AG20443 (cell line): ENCODE results near the gene RPUSD1.
"Not testable (repeated sequence)": the region's sequence is repeated elsewhere in the genome, so short reads cannot be mapped to it uniquely, and the experiment has no call there.

ENCODE experiments used
- DNase-seq: peaks from one replicate; pipeline ENCODE4 v3.0.0; 2012; ENCODE audit warnings: low spot score, mixed read lengths

Gene RPUSD1

DNA sequence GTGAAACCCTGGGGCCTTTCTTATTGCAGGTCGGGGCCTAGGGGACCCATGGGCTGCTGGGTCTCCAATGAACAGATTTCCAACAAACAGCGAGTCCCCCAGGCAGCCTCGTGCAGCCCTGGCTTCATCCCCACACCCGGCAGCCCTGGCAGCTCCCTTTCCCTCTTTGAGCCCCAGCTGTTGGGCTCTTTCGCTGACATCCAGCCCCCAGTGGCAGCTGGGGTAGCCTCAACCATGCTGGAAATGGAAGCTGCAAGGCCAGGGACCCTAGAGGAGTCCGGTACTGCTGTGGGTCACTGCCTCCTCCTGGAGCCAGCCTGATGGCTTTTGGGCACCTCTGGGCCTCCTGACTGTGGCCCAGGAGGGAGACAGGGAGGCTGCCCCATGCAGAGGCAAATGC lies 5.9 kb downstream of the RPUSD1 start:
- no peak for DNase-seq

DNA sequence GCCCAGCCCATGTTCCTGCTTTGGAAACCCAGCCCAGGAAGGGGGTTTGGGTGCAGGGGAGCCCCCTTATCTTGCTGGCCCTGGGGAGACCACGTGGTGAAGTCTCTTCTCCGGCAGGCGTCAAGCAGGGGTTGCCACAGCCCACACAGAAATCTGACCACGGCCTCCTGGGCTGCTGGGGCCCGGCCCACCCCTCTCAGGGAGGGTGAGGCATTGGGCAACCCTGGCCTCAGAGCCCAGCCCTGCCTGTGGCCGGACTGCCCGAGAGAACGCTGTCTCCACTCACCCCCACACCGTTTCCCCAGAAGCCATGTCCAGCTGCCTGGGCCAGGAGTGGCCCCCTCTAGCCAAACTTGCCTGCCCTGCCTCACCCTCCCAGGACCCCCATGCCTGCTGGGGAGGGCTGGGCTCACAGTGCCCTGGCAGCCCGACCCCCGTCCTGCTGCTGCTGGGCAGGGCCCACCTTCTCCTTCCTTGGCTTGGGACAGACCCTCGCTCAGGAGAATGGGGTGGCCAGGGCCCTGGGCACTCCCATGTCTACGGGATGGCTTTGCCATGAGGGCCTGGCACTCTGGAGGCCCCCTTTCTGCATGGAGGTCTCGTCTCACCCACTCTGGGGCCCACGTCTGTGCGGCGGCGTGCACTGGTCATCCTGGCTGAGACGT lies 6.7 kb downstream of the RPUSD1 start:
- no peak for DNase-seq

DNA sequence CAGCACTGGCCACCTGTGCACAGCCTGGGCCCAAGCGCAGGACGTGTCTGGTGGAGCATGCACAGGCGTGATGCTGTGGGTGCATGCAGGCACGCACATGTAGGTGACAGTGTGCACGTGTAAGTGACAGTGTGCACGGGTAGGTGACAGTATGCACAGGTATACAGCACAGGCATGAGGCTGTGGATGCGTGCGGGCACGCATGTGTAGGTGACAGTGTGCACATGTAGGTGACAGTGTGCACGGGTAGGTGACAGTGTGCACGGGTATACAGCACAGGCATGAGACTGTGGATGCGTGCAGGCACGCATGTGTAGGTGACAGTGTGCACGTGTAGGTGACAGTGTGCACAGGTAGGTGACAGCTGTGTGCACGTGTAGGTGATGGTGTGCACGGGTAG lies 7.9 kb downstream of the RPUSD1 start:
- DNase-seq = no peak

DNA sequence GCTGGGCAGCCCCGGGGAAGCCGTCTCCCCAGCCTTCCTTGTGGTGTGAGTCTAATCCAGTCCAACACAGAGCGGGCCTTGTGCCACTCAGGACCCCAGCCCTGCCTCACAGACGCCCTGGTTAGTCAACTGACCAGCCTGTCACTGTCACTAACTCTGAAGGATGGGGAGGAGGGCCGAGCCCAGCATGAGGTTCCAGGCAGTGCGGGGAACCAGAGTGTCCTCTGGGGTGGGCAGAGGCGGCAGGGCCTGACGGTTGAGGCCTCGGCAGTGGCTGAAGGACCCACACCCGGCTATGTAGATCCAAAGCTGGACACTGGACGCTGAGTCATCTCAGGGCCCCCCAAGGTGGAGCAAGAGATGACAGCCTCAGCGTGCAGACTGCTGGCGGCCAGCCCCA lies 8.6 kb downstream of the RPUSD1 start:
- no peak for DNase-seq

DNA sequence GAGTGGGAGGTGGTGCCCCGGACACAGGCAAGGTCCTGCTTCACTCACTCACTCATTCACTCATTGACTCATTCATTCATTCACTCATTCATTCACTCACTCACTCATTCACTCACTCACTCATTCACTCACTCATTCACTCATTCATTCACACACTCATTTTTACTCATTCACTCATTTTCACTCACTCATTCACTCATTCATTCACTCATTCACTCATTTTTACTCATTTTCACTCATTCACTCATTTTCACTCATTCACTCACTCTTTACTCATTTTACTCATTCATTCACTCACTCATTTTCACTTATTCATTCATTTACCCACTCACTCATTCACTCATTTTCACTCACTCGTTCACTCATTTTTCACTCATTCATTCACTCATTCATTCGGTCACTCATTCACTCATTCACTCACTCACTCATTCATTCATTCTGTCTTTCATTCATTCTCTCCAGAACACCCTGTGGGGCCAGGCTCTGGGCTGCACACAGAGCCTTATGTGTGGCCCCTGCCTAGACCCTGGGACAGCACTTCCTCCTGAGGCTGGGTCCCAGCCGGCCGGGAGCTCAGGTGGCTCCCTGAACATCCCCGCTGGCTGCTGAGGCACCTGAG lies 9.2 kb downstream of the RPUSD1 start:
- DNase-seq = no peak

DNA sequence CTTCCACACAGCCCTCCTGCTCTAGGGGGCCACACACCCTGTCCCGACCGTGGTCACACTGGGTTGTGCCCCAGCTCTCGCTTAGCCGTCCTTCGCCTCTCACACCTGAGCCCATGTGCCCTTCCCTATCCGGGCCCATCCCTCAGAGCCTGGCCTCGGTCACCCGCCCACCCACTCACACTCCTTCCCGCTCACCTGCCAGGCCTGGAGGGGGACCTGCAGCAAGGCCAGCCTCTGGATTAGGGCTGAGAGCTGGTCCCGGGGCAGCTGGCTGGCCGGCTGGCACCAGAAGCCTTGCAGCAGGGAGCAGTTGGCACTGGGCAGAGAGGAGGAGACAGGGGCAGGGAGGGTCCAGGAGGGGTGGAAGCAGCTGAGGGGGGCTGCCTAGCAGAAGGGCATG lies 9.7 kb downstream of the RPUSD1 start:
- no peak for DNase-seq

DNA sequence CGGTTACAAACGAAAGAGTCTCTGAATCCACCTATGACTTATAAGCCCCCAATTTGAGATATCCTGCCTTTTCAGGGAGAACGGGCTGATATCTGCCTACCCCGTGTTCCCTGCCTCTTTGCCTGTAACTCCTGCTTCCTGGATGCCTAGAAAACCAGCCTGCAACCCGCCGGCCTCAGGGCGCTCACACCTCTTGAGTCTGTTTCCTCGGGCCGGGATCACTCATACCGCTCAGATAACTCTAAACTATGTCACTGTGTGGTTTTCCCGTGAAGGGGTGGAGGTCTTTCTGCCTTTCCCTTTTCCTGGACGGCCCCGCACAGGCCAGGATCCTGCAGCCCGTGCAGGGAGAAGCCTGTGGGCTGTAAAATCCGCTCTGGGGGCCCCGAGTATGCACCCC lies 10.4 kb downstream of the RPUSD1 start:
- DNase-seq = no peak

DNA sequence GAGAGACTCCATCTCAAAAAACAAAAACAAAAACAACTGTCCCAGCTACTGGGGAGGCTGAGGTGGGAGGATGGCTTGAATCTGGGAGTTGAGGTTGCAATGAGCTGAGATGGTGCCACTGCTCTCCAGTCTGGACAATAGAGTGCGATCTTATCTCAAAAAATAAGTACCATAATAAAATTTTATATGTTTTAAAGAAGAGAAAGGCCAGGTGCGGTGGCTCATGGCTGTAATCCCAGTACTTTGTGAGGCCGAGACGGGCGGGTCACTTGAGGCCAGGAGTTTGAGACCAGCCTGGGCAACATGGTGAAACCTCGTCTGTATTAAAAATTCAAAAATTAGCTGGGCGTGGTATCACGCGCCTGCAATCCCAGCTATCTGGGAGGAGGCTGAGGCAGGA lies 11.4 kb downstream of the RPUSD1 start:
- DNase-seq = no peak

DNA sequence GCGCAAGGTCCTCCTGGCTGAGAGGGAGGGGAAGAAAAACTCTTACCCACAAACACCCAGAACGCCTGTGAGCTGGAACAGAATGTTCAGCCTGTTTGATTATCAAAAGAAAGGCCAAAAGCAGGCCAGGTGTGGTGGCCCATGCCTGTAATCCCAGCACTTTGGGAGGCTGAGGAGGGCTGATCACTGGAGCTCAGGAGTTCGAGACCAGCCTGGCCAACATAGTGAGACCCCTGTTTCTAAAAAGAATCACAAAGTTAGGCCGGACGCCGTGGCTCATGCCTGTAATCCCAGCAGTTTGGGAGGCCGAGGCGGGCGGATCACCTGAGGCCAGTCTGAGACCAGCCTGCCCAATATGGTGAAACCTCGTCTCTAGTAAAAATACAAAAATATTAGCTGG lies 11.9 kb downstream of the RPUSD1 start:
- not testable (repeated sequence) for DNase-seq

DNA sequence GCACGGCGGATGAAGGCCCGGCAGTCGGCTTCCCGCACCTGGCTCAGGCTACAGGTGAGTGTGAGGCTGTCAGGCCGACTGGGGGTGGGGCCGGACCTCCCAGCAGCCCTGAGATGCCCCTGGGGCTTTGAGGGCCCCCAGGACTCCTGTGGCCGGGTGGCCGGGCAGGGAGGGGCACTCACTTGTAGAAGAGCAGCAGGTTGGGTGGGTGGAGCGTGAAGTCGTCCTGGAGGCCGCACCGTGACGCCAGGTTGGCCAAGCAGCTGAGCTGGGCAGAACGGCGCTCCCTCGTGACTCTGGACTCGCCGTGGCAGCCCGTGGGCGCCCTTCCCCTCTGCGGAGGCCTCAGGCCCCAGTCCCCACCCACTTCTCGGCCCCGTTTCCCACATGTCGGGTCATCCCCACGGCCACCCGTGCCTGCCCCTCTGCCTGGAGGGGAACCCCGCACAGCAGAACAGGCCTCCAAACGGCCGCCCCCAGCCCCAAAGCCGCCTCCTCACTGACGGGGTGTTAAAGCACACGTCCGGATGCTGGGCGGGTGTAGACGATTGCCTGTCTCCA lies 12.9 kb downstream of the RPUSD1 start:
- DNase-seq = no peak

DNA sequence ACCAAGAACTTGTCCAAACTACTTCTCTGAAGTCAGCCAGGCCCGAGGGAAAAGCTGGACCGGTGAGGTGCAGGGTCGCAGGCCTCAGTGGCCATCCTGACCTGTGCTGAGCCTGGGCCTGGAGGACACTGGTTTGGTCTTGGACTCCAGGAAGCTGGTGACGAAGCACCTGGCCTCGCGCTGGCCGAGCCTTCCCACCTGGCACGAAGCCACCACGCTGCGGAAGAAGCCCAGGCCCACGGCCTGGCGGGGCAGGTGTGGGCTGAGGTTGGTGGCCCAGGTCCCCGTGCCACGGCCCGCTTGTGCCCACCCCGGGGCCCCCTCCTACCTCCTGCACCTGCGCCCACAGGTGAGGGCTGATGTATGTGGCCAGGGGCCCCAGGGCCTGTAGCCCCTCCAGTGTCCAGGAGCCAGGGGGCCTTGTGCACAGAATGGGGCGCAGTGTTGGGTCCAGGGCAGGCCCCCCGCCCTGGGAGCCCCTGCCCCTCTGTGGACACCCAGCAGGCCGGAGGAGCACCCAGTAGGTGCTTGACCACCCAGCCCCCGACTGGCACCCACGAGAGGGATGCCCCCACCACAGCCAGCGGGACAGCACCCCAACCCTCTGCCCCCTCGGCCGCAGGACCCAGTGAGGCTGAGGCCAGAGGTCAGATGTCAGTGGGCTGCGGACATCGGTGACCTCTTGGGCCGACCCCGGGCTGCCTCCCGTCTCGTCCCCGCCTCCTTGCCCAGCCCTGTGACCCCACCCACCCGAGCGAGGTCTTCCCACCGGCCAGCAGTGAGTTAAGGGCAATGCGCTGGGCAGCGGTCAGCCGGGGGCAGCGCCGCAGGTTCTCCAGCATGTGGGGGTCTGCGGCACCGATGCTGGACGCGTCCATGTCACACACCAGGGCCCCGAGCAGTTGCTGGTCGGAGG lies 13.8 kb downstream of the RPUSD1 start:
- no peak for DNase-seq

DNA sequence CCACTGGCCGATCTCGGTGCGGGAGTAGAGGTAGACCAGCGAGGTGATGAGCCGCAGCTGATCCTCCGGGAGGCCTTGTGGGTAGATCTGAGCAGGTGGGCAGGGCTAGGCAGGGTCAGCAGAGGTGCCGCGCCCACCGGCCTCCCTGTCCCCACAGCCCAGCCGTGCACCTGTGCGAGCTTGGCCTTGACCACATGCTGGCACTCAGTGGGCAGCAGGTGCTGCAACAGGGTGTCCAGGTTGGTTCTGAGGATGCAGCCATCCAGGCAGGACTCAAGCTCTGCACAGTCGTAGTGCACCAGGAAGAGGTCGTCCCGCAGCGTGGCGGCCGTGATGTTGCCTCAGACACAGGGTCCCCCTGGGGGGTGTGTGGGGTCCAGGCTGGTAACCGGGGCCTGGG lies 15.2 kb downstream of the RPUSD1 start:
- no peak for DNase-seq

DNA sequence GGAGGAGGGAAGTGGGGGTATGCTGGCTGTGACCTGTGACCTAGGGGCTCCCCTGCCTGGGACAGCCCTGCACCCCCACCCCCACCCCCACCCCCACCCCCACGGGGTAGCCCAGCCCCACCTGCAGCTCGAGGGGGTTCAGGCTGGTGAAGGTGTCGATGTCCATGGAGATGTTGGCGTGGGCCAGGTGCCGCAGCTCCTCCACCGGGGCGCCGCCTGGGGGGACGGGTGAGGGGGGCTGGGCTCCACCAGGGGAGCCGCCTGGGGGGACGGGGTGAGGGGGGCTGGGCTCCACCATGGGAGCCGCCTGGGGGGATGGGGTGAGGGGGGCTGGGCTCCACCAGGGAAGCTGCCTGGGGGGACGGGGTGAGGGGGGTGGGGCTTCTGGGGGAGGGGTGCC lies 17.8 kb downstream of the RPUSD1 start:
- DNase-seq = no peak

DNA sequence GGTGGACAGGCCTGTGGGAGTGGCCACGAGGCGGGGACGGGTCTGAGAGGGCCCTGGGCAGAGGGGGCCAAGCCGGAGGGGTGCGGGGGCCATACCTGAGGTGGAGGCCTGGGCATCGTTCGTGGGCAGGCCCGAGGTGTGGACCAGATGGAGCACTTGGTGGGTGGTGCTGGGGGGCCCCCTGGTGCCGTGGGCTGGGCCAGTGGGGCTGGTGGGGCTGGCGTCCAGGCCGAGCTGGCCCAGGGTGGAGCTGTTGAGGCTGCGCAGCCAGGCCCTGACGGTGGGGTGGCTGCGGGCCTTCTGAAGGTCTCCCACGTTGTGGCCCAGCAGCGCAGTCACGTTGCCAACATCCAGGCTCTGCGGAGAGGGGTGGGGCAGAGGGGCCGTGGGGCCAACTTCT lies 18.2 kb downstream of the RPUSD1 start:
- no peak for DNase-seq

DNA sequence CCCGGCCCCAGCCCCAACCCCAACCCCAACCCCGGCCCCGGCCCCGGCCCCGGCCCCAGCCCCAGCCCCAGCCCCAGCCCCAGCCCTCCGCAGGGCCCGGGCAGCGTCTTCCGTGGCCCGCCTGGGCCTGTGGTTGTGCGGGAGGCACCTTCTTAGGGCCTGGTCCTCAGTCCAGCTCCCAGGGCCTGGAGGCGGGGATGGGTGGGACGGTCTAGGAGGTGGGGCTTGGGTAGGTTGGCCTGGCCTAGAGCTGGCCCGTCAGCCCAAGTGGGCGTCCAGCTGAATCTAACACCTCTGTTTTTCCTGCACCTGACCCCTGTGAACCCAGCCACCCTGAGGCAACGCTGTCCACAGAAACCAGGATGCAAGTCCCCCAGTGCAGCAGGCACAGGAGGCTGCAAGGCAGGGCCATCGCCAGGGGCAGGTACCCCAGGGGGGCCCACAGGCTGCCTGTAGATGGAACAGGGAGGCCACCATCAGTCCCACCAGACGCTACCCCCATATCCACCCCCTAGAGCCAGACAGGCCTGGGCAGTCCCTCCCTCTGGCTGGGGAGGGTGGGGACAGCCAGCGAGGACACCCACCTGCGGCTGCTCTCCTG lies 18.9 kb downstream of the RPUSD1 start:
- DNase-seq = no peak

DNA sequence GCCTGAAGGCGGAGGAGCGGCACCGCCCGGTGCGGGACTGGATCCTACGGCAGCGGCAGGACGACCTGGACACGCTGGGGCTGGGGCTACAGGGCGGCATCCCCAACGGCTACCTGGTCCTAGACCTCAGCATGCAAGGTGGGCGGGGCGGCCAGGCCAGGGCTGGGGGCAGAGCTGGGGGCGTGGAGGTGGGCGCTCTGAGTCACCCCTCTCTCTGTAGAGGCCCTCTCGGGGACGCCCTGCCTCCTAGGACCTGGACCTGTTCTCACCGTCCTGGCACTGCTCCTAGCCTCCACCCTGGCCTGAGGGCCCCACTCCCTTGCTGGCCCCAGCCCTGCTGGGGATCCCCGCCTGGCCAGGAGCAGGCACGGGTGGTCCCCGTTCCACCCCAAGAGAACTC lies 19.8 kb downstream of the RPUSD1 start:
- DNase-seq = no peak

DNA sequence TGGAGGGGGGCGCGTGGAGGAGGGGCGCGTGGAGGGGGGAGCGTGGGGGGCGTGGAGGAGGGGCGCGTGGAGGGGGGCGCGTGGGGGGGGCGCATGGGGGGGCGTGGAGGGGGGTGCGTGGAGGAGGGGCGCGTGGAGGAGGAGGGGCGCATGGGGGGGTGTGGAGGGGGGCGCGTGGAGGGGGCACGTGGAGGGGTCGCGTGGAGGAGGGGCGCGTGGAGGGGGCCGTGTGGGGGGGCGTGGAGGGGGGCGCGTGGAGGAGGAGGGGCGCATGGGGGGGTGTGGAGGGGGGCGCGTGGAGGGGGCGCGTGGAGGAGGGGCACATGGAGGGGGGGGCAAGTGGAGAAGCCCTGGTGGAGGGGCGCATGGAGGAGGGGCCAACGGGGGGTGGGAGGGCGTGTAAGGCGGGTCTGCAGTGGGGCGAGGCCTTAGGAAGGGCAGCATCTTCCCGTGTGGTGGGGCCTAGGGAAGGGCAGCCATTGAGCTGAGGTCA lies 20.4 kb downstream of the RPUSD1 start:
- no peak for DNase-seq

DNA sequence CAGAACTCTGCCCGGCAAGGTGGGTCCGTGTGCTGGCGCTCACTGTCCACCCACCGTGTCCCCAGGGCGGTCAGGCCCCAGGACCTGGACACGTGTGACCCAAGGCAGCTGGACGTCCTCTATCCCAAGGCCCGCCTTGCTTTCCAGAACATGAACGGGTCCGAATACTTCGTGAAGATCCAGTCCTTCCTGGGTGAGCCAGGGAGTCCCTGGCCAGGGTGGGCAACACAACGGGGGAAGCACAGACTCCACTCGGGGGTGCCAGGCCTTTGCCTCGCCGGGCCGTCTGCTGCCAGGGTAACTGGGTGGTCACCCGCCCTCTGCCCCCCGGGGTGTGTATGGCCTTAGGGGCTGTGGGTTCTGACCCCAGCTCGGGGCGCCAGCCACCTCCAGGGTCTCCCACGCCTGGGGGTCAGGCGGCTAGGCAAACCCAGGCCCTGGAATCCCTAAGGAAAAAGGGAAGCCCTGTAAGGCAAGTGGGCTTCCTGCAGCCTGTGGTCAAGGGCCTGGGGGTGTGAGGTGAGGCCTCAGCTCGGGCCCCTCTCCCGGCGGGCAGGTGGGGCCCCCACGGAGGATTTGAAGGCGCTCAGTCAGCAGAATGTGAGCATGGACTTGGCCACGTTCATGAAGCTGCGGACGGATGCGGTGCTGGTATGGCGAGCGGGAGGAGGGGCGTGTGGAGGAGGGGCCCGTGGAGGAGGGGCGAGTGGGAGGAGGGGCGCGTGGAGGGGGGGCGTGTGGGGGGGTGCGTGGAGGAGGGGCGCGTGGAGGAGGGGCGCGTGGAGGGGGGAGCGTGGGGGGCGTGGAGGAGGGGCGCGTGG lies 21.2 kb downstream of the RPUSD1 start:
- DNase-seq = no peak

DNA sequence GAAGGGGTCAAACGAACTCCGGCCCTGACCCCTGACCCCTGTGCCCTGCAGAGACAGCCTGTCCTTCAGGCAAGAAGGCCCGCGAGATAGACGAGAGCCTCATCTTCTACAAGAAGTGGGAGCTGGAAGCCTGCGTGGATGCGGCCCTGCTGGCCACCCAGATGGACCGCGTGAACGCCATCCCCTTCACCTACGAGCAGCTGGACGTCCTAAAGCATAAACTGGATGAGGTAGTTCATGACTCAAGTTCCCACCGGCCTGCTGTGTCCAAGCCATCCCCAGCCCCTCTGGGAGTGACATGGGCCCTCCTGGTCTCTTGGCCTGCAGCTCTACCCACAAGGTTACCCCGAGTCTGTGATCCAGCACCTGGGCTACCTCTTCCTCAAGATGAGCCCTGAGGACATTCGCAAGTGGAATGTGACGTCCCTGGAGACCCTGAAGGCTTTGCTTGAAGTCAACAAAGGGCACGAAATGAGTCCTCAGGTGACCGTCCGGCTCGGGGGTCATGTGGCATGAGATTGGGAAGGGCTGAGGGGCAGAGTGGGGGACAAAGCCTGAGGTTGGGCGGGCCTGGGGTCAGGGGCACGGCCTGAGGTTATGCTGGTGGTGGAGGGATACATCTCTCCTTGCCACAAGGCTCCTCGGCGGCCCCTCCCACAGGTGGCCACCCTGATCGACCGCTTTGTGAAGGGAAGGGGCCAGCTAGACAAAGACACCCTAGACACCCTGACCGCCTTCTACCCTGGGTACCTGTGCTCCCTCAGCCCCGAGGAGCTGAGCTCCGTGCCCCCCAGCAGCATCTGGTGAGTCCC lies 22.0 kb downstream of the RPUSD1 start:
- no peak for DNase-seq

DNA sequence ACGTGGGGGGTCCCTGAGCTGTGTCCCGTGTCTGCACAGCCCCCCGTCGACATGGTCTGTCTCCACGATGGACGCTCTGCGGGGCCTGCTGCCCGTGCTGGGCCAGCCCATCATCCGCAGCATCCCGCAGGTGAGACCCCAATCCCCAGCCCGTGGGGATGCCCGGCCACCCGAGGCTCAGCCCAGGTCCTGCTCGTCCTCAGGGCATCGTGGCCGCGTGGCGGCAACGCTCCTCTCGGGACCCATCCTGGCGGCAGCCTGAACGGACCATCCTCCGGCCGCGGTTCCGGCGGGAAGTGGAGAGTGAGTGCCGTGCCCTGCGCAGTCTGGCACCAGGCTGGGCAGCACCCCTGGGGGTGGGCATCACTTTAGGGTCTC lies 22.7 kb downstream of the RPUSD1 start:
- no peak for DNase-seq
